Activated CD4-positive, alpha-beta T cell treated with anti-CD3 and anti-CD28 coated beads, Interleukin-10, Interleukin-2, amounts not matched to agents 100 ng/mL and 50 ng/mL, durations not matched to agents 16 hours and 8 hours (primary cell): Measurements from ENCODE around the gene OTUD6A.
"Not testable (repeated sequence)": the region's sequence is repeated elsewhere in the genome, so short reads cannot be mapped to it uniquely, and the experiment has no call there.

Experiments used
- DNase-seq: peaks from one replicate; pipeline ENCODE4 v3.0.0-alpha.2; 2020

OTUD6A gene

DNA sequence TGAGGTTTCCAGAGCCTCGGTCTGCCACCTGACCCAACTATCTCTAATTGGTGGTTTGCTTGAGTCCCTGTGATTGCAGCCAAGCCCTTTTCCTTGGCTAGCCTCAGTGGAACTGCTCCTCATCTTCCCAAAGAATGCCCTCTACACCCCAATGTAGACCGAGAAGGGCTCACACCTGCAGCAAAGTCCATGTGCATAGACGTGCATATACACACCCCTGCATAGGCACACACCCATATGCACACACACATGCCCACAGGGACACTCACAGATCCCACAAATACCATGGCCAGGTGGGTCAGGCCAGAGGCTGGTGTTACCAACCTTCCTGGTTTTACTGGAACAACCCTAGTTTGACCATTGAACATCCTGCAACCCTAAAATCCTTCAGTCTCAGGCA is 12.9 kb upstream of the OTUD6A start:
- DNase-seq, result no peak

DNA sequence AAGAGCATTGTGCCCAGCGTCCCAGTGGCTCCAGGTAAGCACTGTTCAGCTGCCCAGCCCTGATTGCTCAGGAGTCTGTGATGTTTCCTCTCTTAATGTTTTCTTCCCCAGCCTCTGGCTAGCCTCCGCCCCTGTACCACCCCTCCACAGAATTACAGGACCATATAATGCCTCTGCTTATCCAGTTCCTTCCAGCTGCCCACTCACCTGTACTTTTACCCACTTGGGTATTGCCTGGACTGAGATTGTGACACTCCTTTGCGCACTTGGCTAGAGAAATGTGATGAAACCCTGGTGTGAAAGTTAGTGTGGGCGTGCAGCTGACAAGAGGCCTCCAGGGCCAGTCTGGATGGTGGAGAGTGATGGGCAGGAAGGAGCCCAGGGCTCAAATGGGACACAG is 12.3 kb upstream of the OTUD6A start, which contains the start of gene AWAT2:
Gene AWAT2 (minus strand): TSS at position 14 of the 400 bp plus-strand sequence. CDS start 6 bp downstream, at position 8.
- DNase-seq, result no peak

DNA sequence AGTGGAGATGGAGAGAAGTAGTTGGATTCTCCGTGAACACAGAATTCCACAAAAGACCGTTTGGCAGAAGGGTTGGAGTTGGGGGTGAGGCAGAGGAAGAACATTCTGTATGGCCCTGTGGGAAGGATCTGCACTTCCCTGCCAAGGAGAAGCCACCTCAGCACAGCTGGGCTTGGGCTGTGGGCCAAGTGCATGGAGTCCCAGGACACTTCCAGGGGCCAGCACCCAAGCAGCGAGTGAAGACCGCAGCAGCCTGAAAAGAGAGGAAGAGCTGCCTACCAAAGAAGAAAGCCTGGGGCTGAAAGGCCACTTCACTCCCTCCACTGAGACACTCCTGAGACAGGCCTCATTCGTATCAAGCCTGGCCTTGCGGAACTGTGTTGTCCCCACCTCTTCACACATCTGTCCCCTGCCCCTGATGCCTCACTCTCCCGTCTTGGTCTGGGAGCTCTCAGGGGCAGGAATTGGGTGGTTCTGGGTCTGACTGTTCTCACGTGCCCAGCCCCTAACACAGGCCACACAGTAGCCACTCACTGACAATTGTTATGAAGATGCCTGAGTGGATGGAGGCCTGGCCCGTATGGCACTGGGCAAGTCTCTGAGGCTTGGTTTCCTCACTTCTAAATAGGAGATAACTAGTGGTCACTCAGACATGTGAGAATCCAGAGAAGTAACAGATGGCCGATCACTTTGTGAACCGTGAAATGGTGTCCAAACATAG is 9.2 kb upstream of the OTUD6A start:
- DNase-seq, result no peak

DNA sequence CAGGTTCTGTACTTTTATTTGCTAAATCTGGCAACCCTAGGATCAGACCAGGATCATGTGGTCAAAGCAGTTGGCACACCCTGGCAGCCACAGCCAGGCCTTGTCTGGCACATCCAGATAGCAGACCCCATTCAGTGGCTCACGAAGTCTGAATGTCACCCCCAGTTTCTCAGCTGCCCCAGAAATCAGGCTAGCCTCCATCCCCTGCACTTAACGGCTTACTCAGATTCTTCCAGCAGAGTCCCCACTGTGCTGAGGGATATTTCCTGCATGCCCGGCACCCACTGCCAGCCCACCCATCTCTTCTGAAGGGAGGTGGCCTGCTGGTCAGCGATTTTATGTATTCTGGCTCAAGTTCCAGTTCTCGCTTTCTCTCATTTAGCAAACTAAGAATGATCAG is 7.9 kb upstream of the OTUD6A start:
- no peak for DNase-seq

DNA sequence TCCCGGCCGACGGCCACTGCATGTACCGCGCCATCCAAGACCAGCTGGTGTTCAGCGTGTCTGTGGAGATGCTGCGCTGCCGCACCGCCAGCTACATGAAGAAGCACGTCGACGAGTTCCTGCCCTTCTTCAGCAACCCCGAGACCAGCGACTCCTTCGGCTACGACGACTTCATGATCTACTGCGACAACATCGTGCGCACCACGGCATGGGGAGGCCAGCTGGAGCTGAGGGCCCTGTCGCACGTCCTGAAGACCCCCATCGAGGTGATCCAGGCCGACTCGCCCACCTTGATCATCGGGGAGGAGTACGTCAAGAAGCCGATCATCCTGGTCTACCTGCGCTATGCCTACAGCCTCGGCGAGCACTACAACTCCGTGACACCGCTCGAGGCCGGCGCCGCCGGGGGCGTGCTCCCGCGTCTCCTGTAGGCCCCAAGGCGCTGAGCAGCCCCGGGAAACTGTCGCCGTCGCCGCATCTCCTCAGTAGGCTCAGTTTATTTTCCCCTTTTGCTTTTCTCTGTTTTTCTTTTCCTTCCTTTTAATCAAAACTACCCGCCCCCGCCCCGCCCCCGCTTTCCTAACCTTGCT is 799 bp downstream of the OTUD6A start:
- DNase-seq, result no peak

DNA sequence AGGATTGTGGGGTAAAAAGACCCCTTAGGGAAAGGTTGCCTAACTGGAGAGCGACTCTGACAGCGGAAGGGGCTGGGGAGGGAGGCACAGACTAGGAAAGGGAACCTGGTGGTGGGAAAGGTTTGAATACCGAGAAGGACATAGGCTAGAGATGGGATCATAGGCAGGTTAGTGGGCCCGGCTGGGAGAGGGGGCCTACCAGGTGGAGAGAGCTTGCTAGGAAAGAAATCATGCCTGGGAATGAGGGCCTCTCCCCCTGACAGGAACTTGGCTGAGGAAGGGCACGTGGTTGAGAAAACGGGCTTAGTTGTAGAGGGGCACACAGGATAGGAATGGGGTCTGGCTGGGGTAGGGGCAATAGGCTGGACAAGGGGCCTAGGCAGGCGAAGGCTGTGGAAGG is 4.4 kb downstream of the OTUD6A start:
- no peak for DNase-seq

DNA sequence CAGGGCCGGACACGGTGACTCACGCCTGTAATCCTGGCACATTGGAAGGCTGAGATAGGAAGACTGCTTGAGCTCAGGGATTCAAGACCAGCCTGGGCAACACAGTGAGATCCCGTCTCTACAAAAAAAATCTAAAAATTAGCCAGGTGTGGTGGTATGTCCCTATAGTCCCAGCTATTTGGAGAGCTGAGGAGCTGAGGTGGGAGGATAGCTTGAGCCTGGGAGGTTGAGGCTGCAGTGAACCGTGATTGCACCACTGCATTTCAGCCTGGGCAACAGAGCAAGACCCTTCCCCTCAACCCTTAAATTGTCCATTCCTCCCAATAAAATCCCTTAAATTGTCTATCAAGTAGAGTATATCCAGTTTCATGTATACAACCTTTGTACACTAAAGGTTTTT is 17.0 kb downstream of the OTUD6A start:
- no peak for DNase-seq

DNA sequence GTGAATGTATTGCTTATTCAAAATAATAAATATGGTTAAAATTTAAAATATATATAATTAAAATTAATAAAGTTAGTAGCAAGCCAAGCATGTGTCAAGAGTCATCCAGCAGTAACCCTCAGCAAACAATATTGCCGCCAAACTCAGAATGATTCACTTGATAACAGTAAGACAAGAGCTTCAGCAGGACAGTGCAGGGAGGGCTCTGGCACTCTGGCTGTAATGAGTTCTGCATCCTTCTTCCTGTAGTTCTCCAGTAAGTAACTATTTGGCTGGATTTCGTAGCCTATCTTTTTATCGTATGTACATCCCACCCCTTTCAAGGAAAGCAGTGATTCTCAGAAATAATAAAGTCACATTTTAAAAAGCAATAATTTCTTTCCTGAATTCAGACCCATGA is 17.6 kb downstream of the OTUD6A start:
- no peak for DNase-seq

DNA sequence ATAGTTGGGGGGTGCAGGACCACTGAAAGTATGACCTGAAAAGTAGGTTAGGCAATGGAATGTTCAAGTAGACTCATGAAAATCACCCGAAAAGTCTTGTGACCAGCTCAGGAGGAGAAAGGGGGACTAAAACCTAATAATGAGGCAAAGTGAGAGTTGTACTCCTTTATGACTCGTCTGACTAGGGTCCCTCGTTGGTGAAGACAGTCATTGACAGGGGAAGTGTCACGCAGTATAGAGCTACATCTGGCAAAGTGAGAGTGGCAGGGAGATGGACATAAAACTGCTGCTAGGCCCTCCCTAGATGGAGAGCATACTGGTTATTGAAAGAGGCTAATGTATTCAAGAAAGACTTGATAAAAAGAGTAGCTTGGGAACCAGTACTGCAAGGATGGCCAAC is 20.5 kb downstream of the OTUD6A start:
- no peak for DNase-seq

DNA sequence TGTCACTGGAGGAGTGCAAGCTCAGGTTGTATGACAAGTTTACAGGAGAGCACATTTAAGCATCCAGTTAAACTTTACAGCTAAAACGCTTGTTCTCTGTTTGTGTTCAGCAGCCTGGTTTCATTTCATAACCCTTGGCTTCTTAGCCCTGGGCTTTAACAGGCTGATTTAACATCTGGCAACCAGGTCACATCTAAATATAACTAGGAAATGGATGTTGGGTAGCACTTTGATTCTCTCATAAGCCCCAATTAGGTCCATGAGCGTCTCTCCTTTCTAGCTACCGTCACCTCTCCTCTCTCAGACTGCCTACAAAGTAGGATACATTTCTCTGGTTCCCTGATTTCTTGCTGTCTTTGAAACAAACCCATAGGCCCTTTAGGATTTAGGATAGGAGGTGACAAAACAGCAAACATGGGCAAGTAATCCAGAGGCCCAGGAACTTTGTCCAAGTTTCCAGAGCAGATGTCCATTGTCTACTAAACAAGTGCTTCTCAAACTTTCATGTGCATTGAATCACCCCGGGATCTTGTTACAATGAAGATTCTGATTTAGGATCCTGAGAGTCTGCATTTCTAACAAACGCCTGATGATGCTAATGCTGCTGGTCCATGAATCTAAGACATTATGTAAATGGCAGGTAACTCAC is 22.5 kb downstream of the OTUD6A start:
- DNase-seq, result no peak

DNA sequence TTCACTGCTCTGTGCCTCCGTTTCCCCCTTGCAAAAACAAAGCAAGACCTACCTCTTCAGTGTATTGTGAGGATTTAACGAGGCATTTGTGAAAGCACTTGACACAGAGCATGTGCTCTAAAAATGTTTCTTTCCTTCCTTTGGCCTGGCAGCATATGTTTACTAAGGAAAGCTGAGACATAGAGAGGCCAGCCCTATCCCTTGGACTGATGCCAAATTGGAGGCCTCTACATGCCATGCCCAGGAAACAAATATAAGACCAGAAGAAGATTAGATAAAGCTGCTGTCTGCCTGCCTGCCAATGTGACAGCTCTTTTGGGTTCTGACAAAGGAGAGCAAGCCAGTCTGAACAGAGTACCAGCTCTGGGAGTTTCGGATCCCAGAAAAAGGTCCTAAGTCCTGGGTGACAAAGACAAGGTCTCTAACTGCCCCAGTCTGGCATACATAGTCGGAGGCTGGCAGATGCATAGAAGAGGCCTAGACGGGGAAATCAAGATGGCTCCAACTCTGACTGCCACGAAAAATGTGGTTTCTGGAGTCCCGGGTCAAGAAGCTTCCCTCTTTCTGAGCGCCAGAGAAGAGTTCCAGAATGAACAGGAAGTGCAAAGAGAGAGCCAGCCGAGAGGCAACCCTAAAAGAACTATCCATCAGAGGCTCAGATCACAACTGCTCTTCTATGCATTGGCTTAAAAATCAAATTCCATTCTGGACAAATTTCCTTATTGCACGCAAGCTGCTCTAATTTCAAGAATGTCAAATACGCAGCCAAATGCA is 25.8 kb downstream of the OTUD6A start:
- no peak for DNase-seq

DNA sequence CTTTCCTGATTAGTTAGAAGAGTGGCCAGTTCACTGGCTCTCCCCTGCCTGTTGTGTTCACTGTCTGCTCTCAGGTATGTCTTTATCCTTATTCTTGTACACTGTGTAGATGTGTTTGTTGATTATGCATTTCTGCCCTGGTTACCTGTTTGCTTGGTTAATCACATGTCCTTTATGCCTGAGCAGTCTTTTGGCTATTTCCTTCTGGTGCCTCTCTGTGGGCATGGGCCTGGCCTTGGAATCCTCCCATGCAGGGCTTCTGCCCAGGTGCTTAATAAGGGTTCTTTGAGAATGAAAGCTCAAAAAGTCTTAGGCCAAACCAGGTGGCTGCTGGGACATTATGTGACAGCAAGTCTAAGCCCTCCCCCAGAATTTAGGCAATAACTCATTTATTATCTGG is 26.5 kb downstream of the OTUD6A start:
- DNase-seq, result no peak

DNA sequence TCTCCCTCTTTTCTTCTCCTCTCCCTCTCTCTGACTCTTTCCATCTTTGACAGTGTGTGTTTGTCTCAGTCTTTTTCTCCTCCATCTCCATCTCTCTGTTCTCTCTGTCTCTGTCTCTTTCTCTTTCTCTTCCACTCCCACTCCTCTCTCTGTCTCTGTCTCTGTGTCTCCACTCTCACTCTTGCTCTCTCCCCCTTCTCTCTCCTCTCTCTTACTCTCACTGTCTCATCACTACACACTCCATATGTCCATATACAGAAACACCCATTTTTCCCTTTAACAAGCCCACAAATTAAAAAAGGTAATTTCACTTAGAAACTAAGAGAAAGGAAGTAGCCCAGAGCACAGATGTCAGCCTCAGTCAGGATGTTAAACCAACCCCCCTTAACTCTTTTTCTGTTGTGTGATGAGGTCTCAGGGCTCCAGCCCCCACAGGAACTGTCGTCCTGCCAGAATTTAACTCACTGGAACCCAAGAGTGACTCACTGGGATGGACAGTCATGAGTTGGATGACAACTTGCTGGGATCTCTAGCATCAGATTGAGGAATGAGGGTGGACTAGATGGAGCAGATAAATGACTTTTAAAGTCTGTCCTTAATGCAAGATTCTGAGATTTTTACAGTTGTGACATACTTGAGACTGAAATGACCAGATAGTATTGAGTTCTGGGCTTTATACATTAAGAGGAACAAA is 27.5 kb downstream of the OTUD6A start:
- DNase-seq, result no peak

DNA sequence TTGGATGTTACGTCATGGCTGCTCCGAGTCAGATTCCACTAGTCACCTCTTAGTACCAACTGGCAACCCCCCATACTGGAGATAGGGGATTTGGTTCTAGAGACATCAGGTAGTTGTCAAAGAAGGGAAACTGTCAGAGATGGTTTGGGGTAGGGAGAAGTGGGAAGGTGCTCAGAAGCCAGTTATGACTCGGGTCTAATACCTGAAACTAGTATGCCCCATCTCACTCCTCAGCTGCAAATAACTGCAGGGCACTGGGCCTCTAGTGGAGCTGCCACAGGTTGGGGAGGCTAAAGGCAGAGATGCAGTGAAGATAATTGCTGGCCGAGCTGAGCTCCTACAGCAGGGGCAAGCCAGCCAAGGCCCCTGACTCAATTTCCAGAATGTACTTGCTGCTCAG is 30.0 kb downstream of the OTUD6A start:
- no peak for DNase-seq

DNA sequence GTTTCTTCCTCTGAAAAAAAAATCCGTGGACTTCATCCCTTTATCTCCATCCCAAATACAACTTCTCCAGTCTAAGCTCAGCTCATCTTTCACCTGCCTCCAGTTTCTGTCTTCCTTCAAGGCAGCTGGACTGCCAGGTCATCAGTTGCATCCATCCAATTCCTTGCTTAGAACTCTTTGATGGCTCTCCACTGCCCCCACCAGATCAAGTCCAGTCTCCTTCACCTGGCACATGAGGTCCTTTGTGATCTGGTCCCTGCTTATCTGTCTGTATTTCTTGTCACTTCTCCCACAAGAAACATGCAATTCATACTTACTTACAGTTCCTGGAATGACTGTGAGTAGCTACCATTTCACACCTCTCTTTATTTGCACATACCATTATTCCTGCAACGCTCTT is 33.8 kb downstream of the OTUD6A start:
- DNase-seq, result no peak

DNA sequence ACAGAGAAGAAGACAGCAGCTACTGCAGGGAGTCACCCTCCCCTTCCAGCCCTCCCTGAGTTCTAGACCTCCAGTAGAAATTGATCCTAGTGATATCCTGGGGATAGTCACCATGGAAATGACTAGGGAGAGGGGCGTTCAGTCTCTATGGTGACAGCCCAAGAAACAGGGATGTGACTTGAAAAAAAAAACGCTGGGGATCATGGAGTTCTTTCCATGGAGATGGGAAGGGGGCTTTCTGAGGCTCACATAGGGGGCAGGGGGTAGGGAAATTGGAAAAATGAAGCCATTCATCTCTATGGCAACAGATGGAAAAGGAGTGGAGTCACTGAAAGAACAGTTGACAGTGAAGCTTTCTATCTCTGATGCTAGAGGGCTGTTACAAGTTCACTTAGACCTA is 43.0 kb downstream of the OTUD6A start:
- DNase-seq, result no peak

DNA sequence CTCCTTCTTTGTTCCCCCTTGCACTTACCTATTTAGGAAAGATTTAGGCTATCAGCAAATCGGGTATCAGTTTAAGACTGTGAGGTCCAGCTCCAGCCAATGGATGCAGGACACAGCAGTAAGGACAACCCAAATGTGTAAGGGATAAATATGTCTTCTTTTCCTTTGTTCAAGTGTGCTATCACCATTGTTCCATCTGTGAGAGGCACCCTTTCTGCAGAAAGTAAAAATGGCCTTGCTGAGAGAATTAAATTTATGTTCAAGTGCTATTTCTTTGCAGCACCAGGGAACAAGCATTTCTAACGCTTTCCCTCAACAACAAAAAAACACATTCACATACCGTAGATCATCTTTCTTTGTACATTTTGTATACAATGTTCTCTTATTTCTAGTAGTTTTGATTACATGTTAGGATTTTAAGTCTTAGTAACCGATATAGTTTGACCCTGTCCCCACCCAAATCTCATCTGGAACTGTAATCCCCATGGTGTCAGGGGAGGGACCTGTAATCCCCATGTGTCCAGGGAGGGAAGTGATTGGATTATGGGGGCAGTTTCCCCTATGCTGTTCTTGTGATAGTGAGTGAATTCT is 49.3 kb downstream of the OTUD6A start:
- not testable (repeated sequence) for DNase-seq
